Activated T-helper 1 cell treated with anti-CD3 and anti-CD28 coated beads, Interleukin-12 subunit alpha, Interleukin-12 subunit beta, Interleukin-2, Interleukin-4 antibody, amounts not matched to agents 30 ng/mL and 10 ng/mL and 1 ng/mL, durations not matched to agents 14 hours and 24 hours and 36 hours (primary cell): ENCODE data around the gene HS6ST1. TPM values are rescaled to one million over a fixed set of nuclear protein-coding genes. Genes with fewer than 3 reads are reported as not detected.
"Not testable (repeated sequence)": the region's sequence is repeated elsewhere in the genome, so short reads cannot be mapped to it uniquely, and the experiment has no call there.

ENCODE experiments used
- DNase-seq: peaks from one replicate; pipeline ENCODE4 v3.0.0; 2021; ENCODE audit warnings: low spot score
- H3K27ac Mint-ChIP-seq: one replicate; pipeline ENCODE4 v1.8.0; 2021; ENCODE audit warnings: mild to moderate bottlenecking, mixed read lengths
- H3K27me3 Mint-ChIP-seq: one replicate; pipeline ENCODE4 v1.8.0; 2022; ENCODE audit warnings: mild to moderate bottlenecking, moderate library complexity, mixed read lengths; ENCODE audit not compliant: insufficient read depth
- H3K36me3 Mint-ChIP-seq: one replicate; pipeline ENCODE4 v1.8.0; 2021; ENCODE audit warnings: low read depth, mixed read lengths
- H3K4me1 Mint-ChIP-seq: one replicate; pipeline ENCODE4 v1.8.0; 2021; ENCODE audit warnings: low read depth, mixed read lengths
- H3K4me3 Mint-ChIP-seq: one replicate; pipeline ENCODE4 v1.8.0; 2021; ENCODE audit warnings: mild to moderate bottlenecking, moderate library complexity, mixed read lengths
- H3K9me3 Mint-ChIP-seq: one replicate; pipeline ENCODE4 v1.8.0; 2021; ENCODE audit warnings: mixed read lengths
- intact Hi-C: fragments of 100-400 bp; cut with micrococcal nuclease; formaldehyde crosslinking; loops from one replicate; pipeline ENCODE4 v1.15.1; 2024
- total RNA-seq: library from RNA; stranded (reverse); gene quantifications from 2 replicates; pipeline ENCODE4 v1.2.3, GENCODE V29; 2022

The HS6ST1 gene
- total RNA-seq, 1 donor from 2014 or later: 22.3 TPM

DNA sequence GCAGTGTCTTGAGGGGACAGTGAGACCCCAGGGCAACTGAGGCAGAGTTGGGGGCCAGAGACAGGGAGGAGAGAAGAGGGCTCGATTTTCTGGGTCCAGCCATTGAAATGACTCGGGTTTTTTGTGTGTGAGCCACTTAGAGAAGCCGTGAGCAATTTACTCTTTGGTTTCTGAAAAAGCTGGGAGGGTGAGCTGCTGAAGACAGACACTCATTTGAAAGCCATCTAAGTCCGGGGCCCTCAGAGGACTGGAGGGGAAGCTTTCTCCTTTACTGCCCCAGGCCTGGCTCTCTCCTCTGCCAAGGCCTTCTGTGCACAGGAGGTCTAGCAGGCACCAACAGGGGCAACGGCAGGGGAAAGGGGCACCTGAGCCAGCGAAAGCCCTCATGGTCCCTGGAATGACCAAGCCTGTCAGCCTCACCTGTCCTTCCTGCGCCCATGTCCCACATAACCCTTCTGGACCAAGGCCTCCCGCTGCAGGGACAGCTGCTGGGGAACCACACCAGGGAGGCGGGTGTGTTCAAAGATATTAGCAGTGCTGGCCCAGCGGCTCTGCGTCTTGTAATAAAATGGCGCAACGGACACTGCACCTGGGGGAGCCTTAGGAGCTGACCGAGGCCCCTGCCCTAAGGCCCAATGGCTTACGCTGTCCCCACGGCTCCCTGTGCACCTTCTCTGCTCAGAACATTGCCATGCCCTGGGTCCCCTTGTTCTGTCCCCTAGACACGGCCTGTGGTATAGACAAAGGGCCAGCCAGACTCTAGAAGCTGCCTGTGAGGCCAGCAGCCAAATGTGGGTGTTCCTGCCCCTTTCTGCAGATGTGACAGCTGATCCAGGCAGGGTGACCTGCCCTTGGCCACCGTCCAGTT lies 45.8 kb downstream of the HS6ST1 start:
- H3K9me3 Mint-ChIP-seq: peaks cover 6% of the 10 kb centered on the region
- no peak for DNase-seq
- no peaks in the 10 kb centered on the region for H3K27me3 Mint-ChIP-seq
- intact Hi-C loops: no loop called here
- H3K36me3 Mint-ChIP-seq: peaks cover 11% of the 10 kb centered on the region
- no peak overlapping the region for H3K27ac Mint-ChIP-seq
- H3K4me1 Mint-ChIP-seq: no peaks in the 10 kb centered on the region
- H3K4me3 Mint-ChIP-seq: no peak overlapping the region

DNA sequence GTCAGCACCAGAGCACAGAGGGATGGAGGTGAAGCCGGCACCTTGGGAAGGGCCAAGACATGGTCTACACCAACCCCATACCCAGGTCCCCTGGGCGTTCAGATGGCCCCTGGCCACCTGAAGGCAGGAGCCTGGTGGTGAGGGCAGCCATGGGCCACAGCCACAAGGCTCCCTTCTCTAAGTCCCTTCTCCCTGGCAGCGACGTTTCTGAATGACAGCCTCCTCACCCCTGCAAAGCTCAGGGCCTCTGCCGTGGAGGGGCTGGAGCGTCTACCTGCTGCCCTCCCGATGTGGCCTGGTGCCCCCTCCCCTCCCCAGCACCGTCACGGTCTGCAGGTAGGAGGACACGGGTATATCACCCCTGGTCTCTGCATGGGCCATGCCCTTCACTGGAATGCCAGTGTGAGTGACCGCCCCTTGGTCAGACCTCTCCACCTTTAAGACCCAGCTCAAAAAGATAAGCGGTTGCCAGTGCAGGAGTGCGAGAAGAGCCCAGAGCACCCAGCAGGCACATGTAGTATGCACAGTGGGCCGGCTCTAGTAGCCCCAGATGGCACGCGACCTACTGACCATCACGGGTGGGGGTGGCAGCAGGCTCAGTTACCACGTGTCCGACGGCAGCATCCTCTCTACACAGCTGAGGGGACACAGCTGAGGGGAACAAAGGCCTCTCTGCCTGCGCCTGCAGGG lies 46.6 kb downstream of the HS6ST1 start:
- Mint-ChIP-seq H3K4me3 (no peak overlapping the region), H3K4me1 (no peaks in the 10 kb centered on the region), H3K9me3 (peaks cover 6% of the 10 kb centered on the region), H3K27ac (no peak overlapping the region), H3K27me3 (no peaks in the 10 kb centered on the region), H3K36me3 (peaks cover 11% of the 10 kb centered on the region)
- no peak for DNase-seq
- intact Hi-C loops: no loop called here

- H3K9me3 Mint-ChIP-seq: peaks cover 6% of the 10 kb centered on the region
- intact Hi-C loops: no loop called here
- H3K36me3 Mint-ChIP-seq: peaks cover 11% of the 10 kb centered on the region
- no peaks in the 10 kb centered on the region for H3K4me1 Mint-ChIP-seq
- H3K27ac Mint-ChIP-seq: no peak overlapping the region
- H3K4me3 Mint-ChIP-seq: no peak overlapping the region
- no peak for DNase-seq
- no peaks in the 10 kb centered on the region for H3K27me3 Mint-ChIP-seq
Observed at GRCh38 chr2:128271597-128271910, 47.1 kb downstream of the HS6ST1 start.

GRCh38 chr2:128270672-128271596 lies 47.7 kb downstream of the HS6ST1 start:
- H3K9me3 Mint-ChIP-seq: peaks cover 6% of the 10 kb centered on the region
- intact Hi-C loops: no loop called here
- no peak overlapping the region for H3K27ac Mint-ChIP-seq
- H3K36me3 Mint-ChIP-seq: peaks cover 11% of the 10 kb centered on the region
- H3K4me3 Mint-ChIP-seq: no peak overlapping the region
- no peaks in the 10 kb centered on the region for H3K27me3 Mint-ChIP-seq
- no peak for DNase-seq
- H3K4me1 Mint-ChIP-seq: no peaks in the 10 kb centered on the region

DNA sequence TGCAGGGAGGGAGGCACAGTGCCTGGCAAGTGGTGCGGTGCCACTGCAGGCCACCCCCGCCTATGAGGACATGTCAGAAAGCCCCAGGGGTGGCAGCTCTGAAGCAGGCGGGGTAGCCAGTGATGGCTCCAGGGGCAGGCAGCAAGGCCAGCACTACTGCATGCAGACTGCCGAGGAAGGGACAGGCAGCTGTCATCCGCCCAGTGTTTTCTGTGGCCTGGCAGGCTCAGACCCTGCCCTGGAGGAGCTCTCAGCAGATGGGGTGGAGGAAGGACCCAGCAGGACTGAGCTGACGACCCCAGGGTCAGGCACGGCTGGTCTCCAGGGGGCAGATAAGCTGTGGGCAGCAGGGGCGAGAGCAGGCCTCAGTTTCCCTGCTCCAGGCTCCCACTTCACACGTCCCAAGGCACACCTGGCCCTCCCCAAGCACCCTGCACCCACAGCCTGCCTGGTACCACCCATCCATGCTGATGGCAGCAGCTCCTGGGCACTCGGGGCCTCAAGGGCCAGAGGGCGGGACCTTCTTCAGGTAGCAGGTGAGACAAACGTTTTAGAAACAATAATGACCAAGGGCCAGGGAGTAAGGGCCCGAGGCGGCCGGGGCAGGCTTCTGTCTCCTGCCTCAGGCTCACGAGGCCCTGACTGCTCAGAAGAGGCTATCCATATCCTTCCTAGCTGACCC lies 48.5 kb downstream of the HS6ST1 start:
- Mint-ChIP-seq H3K27me3 (no peaks in the 10 kb centered on the region), H3K4me3 (no peak overlapping the region), H3K4me1 (no peaks in the 10 kb centered on the region), H3K9me3 (peaks cover 6% of the 10 kb centered on the region), H3K27ac (no peak overlapping the region), H3K36me3 (peaks cover 10% of the 10 kb centered on the region)
- no peak for DNase-seq
- intact Hi-C loops: no loop called here

DNA sequence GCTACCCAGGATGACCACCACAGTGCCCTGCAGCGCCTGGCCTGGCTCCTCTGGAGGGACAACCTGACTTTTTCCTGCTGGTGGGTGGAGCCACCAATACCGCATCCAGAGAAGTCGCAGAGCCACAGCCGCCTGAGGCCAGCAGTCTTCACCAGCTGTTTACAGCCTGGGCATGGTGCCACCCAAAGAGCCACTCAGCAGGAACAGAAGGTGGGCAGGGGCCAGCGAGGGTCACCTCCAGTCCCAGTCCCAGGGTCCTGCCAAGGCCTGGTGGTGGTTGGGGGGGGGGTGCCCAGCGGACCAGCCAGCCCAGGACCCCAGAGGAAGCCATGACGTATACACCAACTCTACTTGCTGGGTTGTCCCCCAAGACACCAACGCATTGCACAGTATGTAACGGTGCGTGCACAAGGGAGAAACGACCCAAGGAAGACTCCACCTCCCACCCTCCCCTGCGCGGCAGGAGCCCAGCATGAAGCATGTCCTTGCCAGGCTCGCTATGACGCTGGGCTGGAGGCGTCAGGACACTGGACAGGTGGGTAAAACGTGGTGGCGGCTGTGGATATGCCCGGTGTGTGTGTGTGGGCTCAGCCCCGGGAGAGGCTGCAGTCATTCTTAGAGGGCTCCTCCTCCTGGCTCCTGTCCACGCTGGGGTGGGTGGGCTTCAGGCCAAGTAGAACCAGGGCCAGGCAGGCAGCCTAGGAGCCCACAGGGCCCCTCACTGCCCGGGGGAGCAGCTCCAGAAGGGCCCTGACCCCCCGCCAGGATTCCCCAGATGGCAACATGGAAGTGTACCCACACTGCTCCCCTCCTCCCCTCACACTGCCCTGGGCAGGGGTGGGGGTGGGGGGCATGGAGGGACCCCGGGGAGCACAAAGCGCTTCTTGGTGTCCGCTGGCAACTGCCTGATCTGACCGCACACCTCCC lies 49.3 kb downstream of the HS6ST1 start:
- Mint-ChIP-seq H3K4me1 (no peaks in the 10 kb centered on the region), H3K27ac (no peak overlapping the region), H3K4me3 (no peak overlapping the region), H3K9me3 (peaks cover 5% of the 10 kb centered on the region), H3K36me3 (peaks cover 5% of the 10 kb centered on the region), H3K27me3 (no peaks in the 10 kb centered on the region)
- intact Hi-C loops: no loop called here
- no peak for DNase-seq

GRCh38 chr2:128268611-128269010 lies 50.1 kb downstream of the HS6ST1 start:
- H3K4me1 Mint-ChIP-seq, H3K36me3 Mint-ChIP-seq, intact Hi-C loops, H3K9me3 Mint-ChIP-seq, DNase-seq, H3K4me3 Mint-ChIP-seq, H3K27ac Mint-ChIP-seq, H3K27me3 Mint-ChIP-seq: not testable (repeated sequence)

DNA sequence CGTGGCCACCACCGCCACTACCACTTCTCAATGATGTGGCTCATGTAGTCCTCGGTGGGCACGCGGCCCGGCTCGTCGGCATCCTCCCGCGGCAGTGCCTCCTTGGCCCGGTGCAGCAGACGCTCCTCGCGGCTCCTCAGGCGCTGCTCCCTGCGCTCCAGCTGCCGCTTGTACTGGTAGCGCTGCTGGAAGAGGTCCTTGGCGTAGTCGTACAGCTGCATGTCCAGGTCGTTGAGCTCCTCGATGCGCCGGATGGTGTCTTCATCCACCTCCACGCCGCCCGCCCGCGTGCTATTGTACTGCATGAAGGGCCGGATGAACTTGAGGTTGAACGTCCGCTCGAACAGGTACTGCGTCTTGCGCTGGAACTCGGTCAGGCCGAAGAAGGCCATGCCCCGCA lies 50.5 kb downstream of the HS6ST1 start:
- DNase-seq, H3K27ac Mint-ChIP-seq, H3K4me1 Mint-ChIP-seq, H3K9me3 Mint-ChIP-seq, H3K36me3 Mint-ChIP-seq, H3K4me3 Mint-ChIP-seq, H3K27me3 Mint-ChIP-seq, intact Hi-C loops: not testable (repeated sequence)

DNA sequence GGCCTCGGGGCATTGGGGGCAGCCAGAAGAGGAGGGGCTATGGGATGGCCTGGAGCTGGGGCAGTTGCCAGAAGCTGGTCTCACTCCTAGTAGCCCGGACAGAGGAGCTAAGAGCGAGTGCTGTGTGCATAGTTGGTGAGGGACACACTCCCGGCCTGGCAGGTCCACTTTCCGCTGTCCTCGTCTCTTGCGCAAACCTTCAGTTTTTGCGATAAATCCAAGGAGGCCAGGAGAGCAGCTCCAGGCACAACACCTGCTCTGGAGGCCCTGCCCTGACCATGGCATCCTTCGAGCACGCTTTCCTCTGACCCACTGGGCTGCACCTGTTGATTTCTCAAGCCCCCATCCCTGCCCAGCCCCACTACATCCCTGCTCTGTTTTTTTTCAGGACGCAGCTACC lies 51.0 kb downstream of the HS6ST1 start:
- H3K9me3 Mint-ChIP-seq, intact Hi-C loops, H3K36me3 Mint-ChIP-seq, H3K4me1 Mint-ChIP-seq, H3K4me3 Mint-ChIP-seq, DNase-seq, H3K27me3 Mint-ChIP-seq, H3K27ac Mint-ChIP-seq: not testable (repeated sequence)

DNA sequence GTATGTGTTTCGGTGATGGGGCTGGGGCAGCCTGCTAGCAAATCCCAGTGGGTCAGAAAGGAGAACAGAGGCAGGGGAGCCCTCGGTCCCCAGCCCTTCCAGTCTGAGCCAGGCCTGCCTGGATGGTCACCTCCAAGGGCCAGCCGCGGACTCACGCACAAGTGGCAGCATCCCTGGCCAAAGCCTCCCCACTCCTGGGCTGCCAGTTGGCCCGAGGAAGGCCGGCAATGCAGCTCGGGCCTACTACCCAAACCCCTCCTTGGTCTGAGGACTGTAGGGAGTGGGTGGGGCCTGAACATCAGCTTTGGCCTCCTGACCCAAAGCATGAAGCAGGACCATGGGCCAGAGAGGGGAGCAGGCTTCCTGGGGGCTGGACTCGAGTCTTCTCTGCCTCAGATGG lies 51.5 kb downstream of the HS6ST1 start:
- H3K4me3 Mint-ChIP-seq, intact Hi-C loops, H3K9me3 Mint-ChIP-seq, H3K36me3 Mint-ChIP-seq, DNase-seq, H3K4me1 Mint-ChIP-seq, H3K27me3 Mint-ChIP-seq, H3K27ac Mint-ChIP-seq: not testable (repeated sequence)

DNA sequence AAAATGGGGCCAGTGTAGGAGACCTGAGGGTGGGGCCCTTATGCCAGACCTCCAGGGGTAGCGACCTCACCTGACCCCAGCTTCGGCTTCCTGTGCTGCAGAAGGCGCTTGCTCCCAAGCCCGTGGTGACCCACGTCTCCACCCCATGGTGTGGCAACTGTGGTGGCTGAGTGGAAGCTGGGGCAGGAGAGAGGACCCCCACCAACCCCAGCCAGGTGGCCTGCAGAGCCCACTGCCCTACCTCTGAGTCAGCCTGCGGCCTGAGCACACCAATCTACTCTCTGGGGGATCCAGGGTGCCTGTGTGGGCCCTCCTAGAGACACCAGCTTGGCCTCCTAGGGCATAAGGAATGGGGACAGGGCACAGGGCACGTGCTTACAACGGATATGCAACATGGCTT lies 52.2 kb downstream of the HS6ST1 start:
- not testable (repeated sequence) for H3K27me3 Mint-ChIP-seq, DNase-seq, H3K36me3 Mint-ChIP-seq

GRCh38 chr2:128265608-128265993 lies 53.1 kb downstream of the HS6ST1 start:
- H3K4me1 Mint-ChIP-seq, H3K27me3 Mint-ChIP-seq, H3K27ac Mint-ChIP-seq, intact Hi-C loops, H3K9me3 Mint-ChIP-seq, H3K4me3 Mint-ChIP-seq, DNase-seq, H3K36me3 Mint-ChIP-seq: not testable (repeated sequence)

More for the DNA sequence above, 52.2 kb downstream of the HS6ST1 start:
- H3K4me1 Mint-ChIP-seq, intact Hi-C loops, H3K9me3 Mint-ChIP-seq, H3K27ac Mint-ChIP-seq, H3K4me3 Mint-ChIP-seq: not testable (repeated sequence)
